Measurements from ENCODE around the gene PEX11B.
A peak's percentile ranks its signal among the peaks of the same experiment; 100 is the strongest.

Gene PEX11B

GRCh38 chr1:145918144-145918991 is at the start of gene PEX11B:
PEX11B (minus strand) TSS chr1:145918717; CDS start chr1:145918688, 29 bp downstream.
- in situ Hi-C loops (cut with MboI; ENCODE audit: low pct_unique_long_range_greater_than_20kb, low sequenced_read_pairs, unreplicated experiment): no loop called here
- no peak for TF ChIP-seq CTCF (IDR thresholded peaks at IDR 0.05; ENCODE audit: extremely low read depth, insufficient read depth, missing control alignments)
- peak; percentile 89 for DNase-seq (ENCODE audit: low spot score)

GRCh38 chr1:145967288-145967687 is 48.8 kb upstream of the PEX11B start:
- DNase-seq (ENCODE audit: low spot score): no peak
- TF ChIP-seq CTCF (IDR thresholded peaks at IDR 0.05; ENCODE audit: extremely low read depth, insufficient read depth, missing control alignments): no peak
- in situ Hi-C loops (cut with MboI; ENCODE audit: low pct_unique_long_range_greater_than_20kb, low sequenced_read_pairs, unreplicated experiment): no loop called here

GRCh38 chr1:145965119-145965744 is 46.7 kb upstream of the PEX11B start:
- TF ChIP-seq CTCF (IDR thresholded peaks at IDR 0.05; ENCODE audit: extremely low read depth, insufficient read depth, missing control alignments): no peak
- DNase-seq (ENCODE audit: low spot score): no peak
- in situ Hi-C loops (cut with MboI; ENCODE audit: low pct_unique_long_range_greater_than_20kb, low sequenced_read_pairs, unreplicated experiment): no loop called here

- in situ Hi-C loops (cut with MboI; ENCODE audit: low pct_unique_long_range_greater_than_20kb, low sequenced_read_pairs, unreplicated experiment): no loop called here
- DNase-seq (ENCODE audit: low spot score): peak; percentile 93
- TF ChIP-seq CTCF (IDR thresholded peaks at IDR 0.05; ENCODE audit: extremely low read depth, insufficient read depth, missing control alignments): no peak
Measured at GRCh38 chr1:145964328-145965118, 46.0 kb upstream of the PEX11B start, which contains the start of the genes ANKRD34A and POLR3GL. ANKRD34A (minus strand) TSS chr1:145964575; CDS start chr1:145961759, 2,816 bp downstream. POLR3GL (plus strand) TSS chr1:145964690; CDS start chr1:145974866, 10,176 bp downstream.

- no peak for DNase-seq (ENCODE audit: low spot score)
- in situ Hi-C loops (cut with MboI; ENCODE audit: low pct_unique_long_range_greater_than_20kb, low sequenced_read_pairs, unreplicated experiment): no loop called here
Measured at GRCh38 chr1:145963265-145964019, 44.9 kb upstream of the PEX11B start.

More at GRCh38 chr1:145963265-145964019, 44.9 kb upstream of the PEX11B start:
- TF ChIP-seq CTCF (IDR thresholded peaks at IDR 0.05; ENCODE audit: extremely low read depth, insufficient read depth, missing control alignments): no peak
